BE2C (cell line): ENCODE data around the gene KRT37.
"Not testable (repeated sequence)": the region's sequence is repeated elsewhere in the genome, so short reads cannot be mapped to it uniquely, and the experiment has no call there.

Experiments used
- DNase-seq: peaks from one replicate; pipeline ENCODE4 v3.0.0-alpha.2; 2020
- H3K27me3 ChIP-seq: fragments of 250-450 bp; sonication (Bioruptor Pico); 2 replicates; pipeline ENCODE4 v1.5.1; 2020; ENCODE audit warnings: mild to moderate bottlenecking
- H3K36me3 ChIP-seq: fragments of 250-450 bp; sonication (Bioruptor Pico); 2 replicates; pipeline ENCODE4 v1.5.1; 2020; ENCODE audit warnings: mild to moderate bottlenecking
- H3K4me1 ChIP-seq: fragments of 250-450 bp; sonication (Bioruptor Pico); 2 replicates; pipeline ENCODE4 v1.5.1; 2020
- H3K4me3 ChIP-seq: 2 replicates; pipeline ENCODE4 v1.5.1; 2011; ENCODE audit warnings: low read depth, low read length
- H3K9me3 ChIP-seq: fragments of 250-450 bp; sonication (Bioruptor Pico); 2 replicates; pipeline ENCODE4 v1.5.1; 2020
- TF ChIP-seq, protein P1 (sequence below): IDR thresholded peaks from 2 replicates; pipeline ENCODE4 v1.5.1; 2012; ENCODE audit warnings: mild to moderate bottlenecking, low read depth, low read length

The KRT37 gene

DNA sequence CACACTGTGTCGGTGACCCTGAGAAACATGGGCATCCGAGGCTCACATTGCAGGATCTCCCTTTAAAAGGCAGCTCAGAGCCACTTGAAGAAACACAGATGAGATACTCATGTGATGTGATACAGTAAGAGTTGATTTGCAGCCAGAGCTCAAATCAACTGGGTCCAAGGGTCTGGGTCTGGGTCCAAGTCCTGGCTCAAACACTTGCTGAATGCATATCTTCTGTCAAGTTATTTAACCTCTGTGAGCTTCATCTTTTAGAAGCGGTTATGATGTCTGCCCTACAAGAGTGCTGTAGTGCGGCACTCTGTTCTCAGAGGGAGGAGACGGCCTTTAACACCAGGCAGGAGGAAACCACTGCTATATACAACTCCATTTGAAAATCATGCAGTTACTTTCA lies 10.0 kb upstream of the KRT37 start:
- Histone ChIP-seq H3K4me3 (no peak overlapping the region), H3K9me3 (no peaks in the 10 kb centered on the region), H3K4me1 (no peaks in the 10 kb centered on the region), H3K36me3 (no peaks in the 10 kb centered on the region), H3K27me3 (no peaks in the 10 kb centered on the region; the same call in 1 of the 2 replicates)
- no peak for DNase-seq
- TF ChIP-seq, protein P1, sequence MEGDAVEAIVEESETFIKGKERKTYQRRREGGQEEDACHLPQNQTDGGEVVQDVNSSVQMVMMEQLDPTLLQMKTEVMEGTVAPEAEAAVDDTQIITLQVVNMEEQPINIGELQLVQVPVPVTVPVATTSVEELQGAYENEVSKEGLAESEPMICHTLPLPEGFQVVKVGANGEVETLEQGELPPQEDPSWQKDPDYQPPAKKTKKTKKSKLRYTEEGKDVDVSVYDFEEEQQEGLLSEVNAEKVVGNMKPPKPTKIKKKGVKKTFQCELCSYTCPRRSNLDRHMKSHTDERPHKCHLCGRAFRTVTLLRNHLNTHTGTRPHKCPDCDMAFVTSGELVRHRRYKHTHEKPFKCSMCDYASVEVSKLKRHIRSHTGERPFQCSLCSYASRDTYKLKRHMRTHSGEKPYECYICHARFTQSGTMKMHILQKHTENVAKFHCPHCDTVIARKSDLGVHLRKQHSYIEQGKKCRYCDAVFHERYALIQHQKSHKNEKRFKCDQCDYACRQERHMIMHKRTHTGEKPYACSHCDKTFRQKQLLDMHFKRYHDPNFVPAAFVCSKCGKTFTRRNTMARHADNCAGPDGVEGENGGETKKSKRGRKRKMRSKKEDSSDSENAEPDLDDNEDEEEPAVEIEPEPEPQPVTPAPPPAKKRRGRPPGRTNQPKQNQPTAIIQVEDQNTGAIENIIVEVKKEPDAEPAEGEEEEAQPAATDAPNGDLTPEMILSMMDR = no peak

DNA sequence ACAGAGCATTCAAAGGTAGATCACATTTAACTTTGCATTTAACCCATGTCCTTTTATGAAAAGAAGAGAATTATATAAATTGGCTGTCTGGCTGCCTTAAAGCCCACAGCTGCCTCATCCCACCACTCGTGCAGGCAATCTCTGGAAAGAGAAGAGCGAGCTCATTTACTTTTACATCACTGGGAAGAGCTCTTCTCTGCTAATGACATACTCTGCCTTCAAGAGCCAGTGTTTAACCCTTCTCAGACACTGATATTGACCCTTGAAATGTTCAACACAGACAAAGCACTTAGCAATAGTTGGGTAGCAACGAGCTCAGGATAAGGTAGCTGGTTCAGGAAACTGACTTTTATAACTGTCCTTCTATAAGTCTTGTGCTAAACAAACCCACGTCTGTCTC lies 9.6 kb upstream of the KRT37 start:
- DNase-seq = no peak
- Histone ChIP-seq H3K36me3 (no peaks in the 10 kb centered on the region), H3K27me3 (no peaks in the 10 kb centered on the region; the same call in 1 of the 2 replicates), H3K9me3 (no peaks in the 10 kb centered on the region), H3K4me1 (no peaks in the 10 kb centered on the region), H3K4me3 (no peak overlapping the region)
- TF ChIP-seq, protein P1 = no peak

DNA sequence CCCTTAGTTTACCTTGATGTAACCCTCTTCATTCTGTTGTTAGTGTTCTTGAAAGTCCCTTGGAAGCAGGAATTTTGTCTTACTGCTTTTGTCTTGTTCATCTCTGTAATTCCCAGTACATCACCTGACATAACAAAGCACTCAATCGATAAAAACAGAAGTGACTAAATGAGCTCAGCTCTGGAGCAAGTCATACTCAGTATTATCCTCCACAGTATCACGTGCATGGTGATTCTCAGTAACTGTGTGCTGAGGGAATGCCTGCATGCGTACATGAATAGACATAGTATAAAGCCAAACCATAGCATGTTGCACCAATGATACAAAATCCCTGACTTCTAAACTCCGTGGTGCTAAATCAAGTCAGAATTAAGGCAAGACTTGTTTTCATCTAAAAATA lies 9.2 kb upstream of the KRT37 start:
- TF ChIP-seq, protein P1 = no peak

DNA sequence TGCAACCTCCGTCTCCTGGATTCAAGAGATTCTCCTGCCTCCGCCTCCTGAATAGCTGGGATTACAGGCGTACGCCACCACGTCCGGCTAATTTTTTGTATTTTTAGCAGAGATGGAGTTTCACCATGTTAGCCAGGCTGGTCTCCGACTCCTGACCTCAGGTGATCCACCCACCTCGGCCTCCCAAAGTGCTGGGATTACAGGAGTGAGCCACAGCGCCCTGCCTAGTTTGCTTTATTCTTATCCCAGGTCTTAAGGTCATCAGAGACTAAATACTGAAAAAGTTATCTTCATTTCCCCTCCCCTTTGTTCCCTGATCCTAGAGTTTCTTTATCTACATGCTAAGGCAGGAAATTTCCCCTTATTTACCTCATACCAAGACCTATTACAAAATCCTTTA lies 6.0 kb upstream of the KRT37 start:
- H3K27me3 ChIP-seq, H3K4me3 ChIP-seq, H3K9me3 ChIP-seq, DNase-seq, H3K36me3 ChIP-seq, H3K4me1 ChIP-seq: not testable (repeated sequence)

More for the DNA sequence above, 9.2 kb upstream of the KRT37 start:
- H3K4me3 ChIP-seq = no peak overlapping the region
- DNase-seq = no peak
- H3K27me3 ChIP-seq = no peaks in the 10 kb centered on the region; the same call in 1 of the 2 replicates
- no peaks in the 10 kb centered on the region for H3K4me1 ChIP-seq
- no peaks in the 10 kb centered on the region for H3K36me3 ChIP-seq
- H3K9me3 ChIP-seq = no peaks in the 10 kb centered on the region

DNA sequence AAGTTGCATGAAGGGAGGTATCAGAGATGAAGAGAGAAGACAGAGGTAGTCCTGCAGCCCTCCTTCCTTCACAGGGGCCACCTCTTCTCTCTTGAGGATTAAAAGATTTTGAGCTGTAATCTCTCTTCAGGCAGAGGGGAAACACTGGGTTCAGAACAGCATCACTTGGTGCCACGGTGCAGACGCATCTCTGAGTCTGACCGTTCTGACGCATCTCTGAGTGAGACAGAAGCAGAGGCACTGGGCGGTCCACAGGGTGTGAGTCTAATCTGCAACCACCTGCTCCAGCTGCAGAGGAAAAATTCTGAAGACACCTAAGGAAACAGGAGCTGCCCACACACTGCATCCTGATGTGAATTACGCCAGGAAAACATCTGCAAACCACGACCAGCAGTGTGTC lies 5.3 kb upstream of the KRT37 start:
- Histone ChIP-seq H3K4me1 (no peaks in the 10 kb centered on the region), H3K36me3 (no peaks in the 10 kb centered on the region), H3K27me3 (no peaks in the 10 kb centered on the region; the same call in 1 of the 2 replicates), H3K9me3 (no peaks in the 10 kb centered on the region), H3K4me3 (no peak overlapping the region)
- no peak for DNase-seq
- TF ChIP-seq, protein P1 = no peak

DNA sequence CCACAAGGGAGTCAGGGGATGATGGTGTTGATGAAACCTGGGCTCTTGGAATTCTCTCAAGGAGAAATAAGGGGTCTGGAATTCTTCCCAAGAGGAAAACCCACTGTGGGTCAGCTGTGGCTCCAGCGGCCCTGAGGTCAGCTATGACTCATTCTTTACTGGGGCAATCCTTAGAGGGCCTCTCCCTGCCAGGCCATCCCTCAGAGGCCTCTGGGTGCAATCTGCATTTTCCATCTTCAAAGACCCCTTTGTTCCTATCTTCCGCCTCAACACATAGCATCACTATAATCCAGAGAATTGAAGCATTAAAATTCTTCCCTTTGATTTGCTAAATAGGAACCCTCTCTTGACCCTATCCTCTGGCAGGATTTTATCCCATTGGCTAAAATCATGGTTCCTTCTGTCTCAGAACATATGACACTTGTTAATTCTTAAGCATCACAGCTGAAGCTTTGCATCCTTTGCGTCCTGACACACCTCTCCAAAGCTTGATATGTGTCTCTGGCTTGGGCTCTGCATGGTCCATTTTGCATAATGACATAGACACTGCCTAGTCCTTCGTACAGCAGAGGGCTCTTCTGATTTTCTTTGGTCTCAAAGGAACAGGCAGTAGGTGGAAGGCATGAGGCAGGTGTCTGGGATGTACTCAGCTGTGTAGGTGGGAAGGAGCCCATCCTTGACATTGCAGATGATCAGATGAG lies 4.4 kb upstream of the KRT37 start:
- no peak for DNase-seq
- Histone ChIP-seq H3K27me3 (no peaks in the 10 kb centered on the region; the same call in 1 of the 2 replicates), H3K4me3 (no peak overlapping the region), H3K9me3 (no peaks in the 10 kb centered on the region), H3K4me1 (no peaks in the 10 kb centered on the region), H3K36me3 (no peaks in the 10 kb centered on the region)
- TF ChIP-seq, protein P1 = no peak

DNA sequence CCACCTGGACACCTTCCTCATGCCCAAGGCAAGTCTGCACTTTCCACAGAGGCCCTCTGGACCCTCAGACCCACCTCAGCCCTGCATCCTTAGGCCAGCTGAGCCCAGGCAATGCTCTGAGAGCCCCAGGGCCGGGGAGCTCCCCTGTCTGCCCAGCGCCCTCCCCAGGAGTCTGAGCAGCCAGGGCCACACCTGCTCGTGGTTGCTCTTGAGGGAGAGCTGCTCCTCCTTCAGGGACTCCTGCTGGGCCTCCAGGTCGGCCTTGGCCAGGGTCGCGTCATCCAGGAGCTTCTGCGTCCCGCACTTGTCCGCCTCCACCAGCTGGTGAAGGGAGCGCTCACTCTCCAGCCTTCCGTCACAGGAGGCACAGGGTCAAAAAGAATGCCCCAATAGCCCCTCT lies 1.8 kb downstream of the KRT37 start:
- not testable (repeated sequence) for H3K9me3 ChIP-seq, DNase-seq, H3K36me3 ChIP-seq, H3K27me3 ChIP-seq, H3K4me1 ChIP-seq, H3K4me3 ChIP-seq
